SK-N-SH (cell line): ENCODE results near the gene TCF7L2. TPM values are rescaled to one million over a fixed set of nuclear protein-coding genes. Genes with fewer than 3 reads are reported as not detected.
A peak's percentile ranks its signal among the peaks of the same experiment; 100 is the strongest.

ENCODE experiments used
- CTCF ChIA-PET: fragments of 300-600, 350-600 bp; formaldehyde crosslinking; extraction: SDS; loops from one replicate; lab custom pipeline; 2021; lab: Yijun Ruan, JAX
- POLR2A ChIA-PET: fragments of 350-600 bp; sonication (Branson Sonifier 250); formaldehyde crosslinking; extraction: SDS; loops from one replicate; lab custom pipeline; 2020; ENCODE audit warnings: antibody characterized with exemption, inconsistent platforms; lab: Yijun Ruan, JAX
- DNase-seq: peaks from one replicate; pipeline ENCODE4 v3.0.0; 2012
- H2AFZ ChIP-seq: fragments of 200-600 bp; sonication (generic); 2 replicates; pipeline ENCODE4 v1.8.1; 2016; ENCODE audit warnings: antibody characterized with exemption, mild to moderate bottlenecking, low read depth
- H3F3A ChIP-seq: fragments of 200-600 bp; sonication (generic); replicated peaks from 2 replicates; pipeline ENCODE3; 2016; ENCODE audit warnings: antibody characterized with exemption, mild to moderate bottlenecking; ENCODE audit not compliant: insufficient read depth
- H3K27ac ChIP-seq, 2 experiments: fragments of 200-500 bp in 1 of 2; fragments of 200-600 bp in 1 of 2; sonication (Bioruptor generic) in 1 of 2; sonication (generic), shearing (Covaris generic) in 1 of 2; 2 replicates each; pipeline versions ENCODE4 v1.5.1 to v1.6.1; 2014 to 2016; ENCODE audit warnings: low read depth in 2 of 2, inconsistent platforms in 1 of 2, low read length in 1 of 2, mild to moderate bottlenecking in 1 of 2, mixed read lengths in 1 of 2
- H3K27me3 ChIP-seq: fragments of 200-600 bp; sonication (generic), shearing (Covaris generic); 2 replicates; pipeline ENCODE4 v1.6.1; 2016; ENCODE audit warnings: mixed run types; ENCODE audit not compliant: insufficient read depth
- H3K36me3 ChIP-seq, 2 experiments: fragments of 200-500 bp in 1 of 2; fragments of 200-600 bp in 1 of 2; sonication (Bioruptor generic) in 1 of 2; sonication (generic) in 1 of 2; replicated peaks in 1 of 2; 2 replicates each; pipeline versions ENCODE3 to v1.5.1; 2014 to 2016; ENCODE audit warnings: low read length in 1 of 2, mild to moderate bottlenecking in 1 of 2; ENCODE audit not compliant: insufficient read depth in 2 of 2, control insufficient read depth in 1 of 2
- H3K4me1 ChIP-seq, 2 experiments: fragments of 200-500 bp in 1 of 2; fragments of 200-600 bp in 1 of 2; sonication (Bioruptor generic) in 1 of 2; sonication (generic), shearing (Covaris generic) in 1 of 2; 2 replicates each; pipeline versions ENCODE4 v1.5.1 to v1.6.1; 2014 to 2016; ENCODE audit warnings: low read depth in 1 of 2, low read length in 1 of 2, mixed run types in 1 of 2; ENCODE audit not compliant: insufficient read depth in 2 of 2, control insufficient read depth in 1 of 2
- H3K4me2 ChIP-seq: fragments of 200-600 bp; sonication (generic), shearing (Covaris generic); 2 replicates; pipeline ENCODE4 v1.6.1; 2017; ENCODE audit warnings: mixed run types
- H3K4me3 ChIP-seq, 2 experiments: fragments of 200-500 bp in 1 of 2; fragments of 200-600 bp in 1 of 2; sonication (Bioruptor generic) in 1 of 2; sonication (generic), shearing (Covaris generic) in 1 of 2; 2 replicates each; pipeline versions ENCODE4 v1.5.1 to v1.8.1; 2014 to 2016; ENCODE audit warnings: low read depth in 2 of 2, inconsistent platforms in 1 of 2, low read length in 1 of 2, mild to moderate bottlenecking in 1 of 2, mixed read lengths in 1 of 2, moderate library complexity in 1 of 2
- H3K79me2 ChIP-seq: fragments of 200-600 bp; sonication (generic); 2 replicates; pipeline ENCODE4 v1.8.1; 2017; ENCODE audit warnings: mild to moderate bottlenecking; ENCODE audit not compliant: insufficient read depth
- H3K9ac ChIP-seq: fragments of 200-600 bp; sonication (generic); 2 replicates; pipeline ENCODE4 v1.6.1; 2017; ENCODE audit warnings: mixed run types
- H3K9me2 ChIP-seq: fragments of 200-600 bp; sonication (generic); 2 replicates; pipeline ENCODE4 v1.6.1; 2017; ENCODE audit warnings: mixed run types
- H3K9me3 ChIP-seq: fragments of 200-600 bp; sonication (generic); 2 replicates; pipeline ENCODE4 v1.6.1; 2017; ENCODE audit warnings: mixed run types, mild to moderate bottlenecking, moderate library complexity
- H4K20me1 ChIP-seq: fragments of 200-600 bp; sonication (generic); 2 replicates; pipeline ENCODE4 v1.6.1; 2017; ENCODE audit warnings: mild to moderate bottlenecking, mixed run types; ENCODE audit not compliant: insufficient read depth
- FOSL2 ChIP-seq: IDR thresholded peaks from 2 replicates; pipeline ENCODE4 v1.4.0; 2012; ENCODE audit warnings: low read depth, mild to moderate bottlenecking, moderate library complexity, borderline replicate concordance
- FOXM1 ChIP-seq: IDR thresholded peaks from 2 replicates; pipeline ENCODE4 v1.4.0; 2012; ENCODE audit warnings: low read depth, mild to moderate bottlenecking
- MEF2A ChIP-seq: IDR thresholded peaks from 2 replicates; pipeline ENCODE4 v1.4.0; 2012; ENCODE audit warnings: low read depth, borderline replicate concordance
- MXI1 ChIP-seq: IDR thresholded peaks from 2 replicates; pipeline ENCODE4 v1.6.1; 2012; ENCODE audit warnings: mild to moderate bottlenecking, low read depth, low read length, improper control_type of control experiment
- RAD21 ChIP-seq: IDR thresholded peaks from 2 replicates; pipeline ENCODE4 v1.6.1; 2012; ENCODE audit warnings: mild to moderate bottlenecking, low read length
- RXRA ChIP-seq: IDR thresholded peaks from 2 replicates; pipeline ENCODE4 v1.4.0; 2012; ENCODE audit warnings: low read depth, mild to moderate bottlenecking, borderline replicate concordance
- SMC3 ChIP-seq: IDR thresholded peaks from 2 replicates; pipeline ENCODE4 v1.6.1; 2012; ENCODE audit warnings: low read depth, low read length, improper control_type of control experiment
- TAF1 ChIP-seq: IDR thresholded peaks from 2 replicates; pipeline ENCODE4 v1.6.1; 2012; ENCODE audit warnings: low read depth, mild to moderate bottlenecking, low read length, moderate library complexity, borderline replicate concordance
- TCF12 ChIP-seq: IDR thresholded peaks from 2 replicates; pipeline ENCODE4 v1.4.0; 2012
- TEAD4 ChIP-seq: IDR thresholded peaks from 2 replicates; pipeline ENCODE4 v1.4.0; 2012; ENCODE audit warnings: mild to moderate bottlenecking, borderline replicate concordance; ENCODE audit not compliant: insufficient read depth
- WGBS: methylation state at CpG from one replicate; pipeline ENCODE4 v1.1.6; 2017; ENCODE audit warnings: low lambda C conversion rate; 5-methylcytosine and 5-hydroxymethylcytosine counted together
- polyA plus RNA-seq, 3 experiments: library from polyadenylated mRNA; depleted of rRNA; stranded (reverse); fragments of >200 nt; gene quantifications; 2 replicates each; pipeline ENCODE4 v1.2.3, GENCODE V29; 2012
- TF ChIP-seq, protein P1 (sequence below): IDR thresholded peaks from 2 replicates; pipeline ENCODE4 v1.4.0; 2012; ENCODE audit warnings: low read depth, borderline replicate concordance
- TF ChIP-seq, protein P2 (sequence below): IDR thresholded peaks from 2 replicates; pipeline ENCODE4; 2012

TCF7L2 gene
- polyA plus RNA-seq, 1 of the 3 experiments (the other 2 are of a cell fraction): 10.2 TPM

DNA sequence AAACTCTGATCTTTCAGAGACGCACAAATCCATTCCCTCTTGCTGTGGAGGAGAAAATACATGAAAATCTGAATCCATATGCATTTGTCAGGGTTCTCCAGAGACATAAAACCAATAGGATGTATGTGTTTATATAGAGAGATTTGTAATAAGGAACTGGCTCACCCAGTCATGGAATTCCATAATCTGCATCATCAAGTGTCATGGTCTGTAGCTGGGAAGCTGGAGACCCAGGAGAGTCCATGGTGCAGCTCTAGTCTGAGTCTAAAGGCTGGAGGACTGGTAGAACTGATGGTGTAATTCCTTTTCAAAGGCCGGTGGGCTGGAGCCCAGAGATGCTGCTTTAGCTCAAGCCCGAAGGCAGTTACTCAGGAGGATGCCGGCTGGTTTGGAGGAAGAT lies 134.0 kb downstream of the TCF7L2 start:
- ChIA-PET CTCF (interaction anchor here (0.7 kb wide), 1 partner anchor 42 kb away, joined by 3 read pairs; no protein-coding TSS in a partner anchor), POLR2A (no interaction called here)
- DNase-seq: no peak
- H3K36me3 ChIP-seq: no peaks in the 10 kb centered on the region
- H3K9ac ChIP-seq: no peak overlapping the region
- no peak overlapping the region for H3K27ac ChIP-seq
- H3K27me3 ChIP-seq: no peaks in the 10 kb centered on the region
- H3K4me2 ChIP-seq: no peak overlapping the region
- H3K9me3 ChIP-seq: no peaks in the 10 kb centered on the region
- 92% methylated on average over 2 of the region's 4 CpGs for WGBS
- H3K79me2 ChIP-seq: peaks cover 32% of the 10 kb centered on the region; the same call in 1 of the 2 replicates
- no peak overlapping the region for H3K4me3 ChIP-seq
- peaks cover 0 to 15% of the 10 kb centered on the region in 2 experiments; a peak in 2 of 4 replicates for H3K4me1 ChIP-seq
- no peak for TF ChIP-seq FOSL2
- TF ChIP-seq TAF1: no peak
- TF ChIP-seq TCF12: no peak
- TF ChIP-seq, protein P1, sequence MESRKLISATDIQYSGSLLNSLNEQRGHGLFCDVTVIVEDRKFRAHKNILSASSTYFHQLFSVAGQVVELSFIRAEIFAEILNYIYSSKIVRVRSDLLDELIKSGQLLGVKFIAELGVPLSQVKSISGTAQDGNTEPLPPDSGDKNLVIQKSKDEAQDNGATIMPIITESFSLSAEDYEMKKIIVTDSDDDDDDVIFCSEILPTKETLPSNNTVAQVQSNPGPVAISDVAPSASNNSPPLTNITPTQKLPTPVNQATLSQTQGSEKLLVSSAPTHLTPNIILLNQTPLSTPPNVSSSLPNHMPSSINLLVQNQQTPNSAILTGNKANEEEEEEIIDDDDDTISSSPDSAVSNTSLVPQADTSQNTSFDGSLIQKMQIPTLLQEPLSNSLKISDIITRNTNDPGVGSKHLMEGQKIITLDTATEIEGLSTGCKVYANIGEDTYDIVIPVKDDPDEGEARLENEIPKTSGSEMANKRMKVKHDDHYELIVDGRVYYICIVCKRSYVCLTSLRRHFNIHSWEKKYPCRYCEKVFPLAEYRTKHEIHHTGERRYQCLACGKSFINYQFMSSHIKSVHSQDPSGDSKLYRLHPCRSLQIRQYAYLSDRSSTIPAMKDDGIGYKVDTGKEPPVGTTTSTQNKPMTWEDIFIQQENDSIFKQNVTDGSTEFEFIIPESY: no peak
- no peak for TF ChIP-seq MXI1
- TF ChIP-seq, protein P2, sequence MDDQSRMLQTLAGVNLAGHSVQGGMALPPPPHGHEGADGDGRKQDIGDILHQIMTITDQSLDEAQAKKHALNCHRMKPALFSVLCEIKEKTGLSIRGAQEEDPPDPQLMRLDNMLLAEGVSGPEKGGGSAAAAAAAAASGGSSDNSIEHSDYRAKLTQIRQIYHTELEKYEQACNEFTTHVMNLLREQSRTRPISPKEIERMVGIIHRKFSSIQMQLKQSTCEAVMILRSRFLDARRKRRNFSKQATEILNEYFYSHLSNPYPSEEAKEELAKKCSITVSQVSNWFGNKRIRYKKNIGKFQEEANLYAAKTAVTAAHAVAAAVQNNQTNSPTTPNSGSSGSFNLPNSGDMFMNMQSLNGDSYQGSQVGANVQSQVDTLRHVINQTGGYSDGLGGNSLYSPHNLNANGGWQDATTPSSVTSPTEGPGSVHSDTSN: no peak
- TF ChIP-seq, all 33 proteins: peak for 0
- no peaks in the 10 kb centered on the region for H3K9me2 ChIP-seq
- peaks cover 17% of the 10 kb centered on the region for H3F3A ChIP-seq
- H2AFZ ChIP-seq: no peak overlapping the region
- H4K20me1 ChIP-seq: no peaks in the 10 kb centered on the region

- 96% methylated on average over 4 of the region's 4 CpGs for WGBS
- CTCF ChIA-PET: no interaction called here
These were observed 135.7 kb downstream of the TCF7L2 start for GRCh38 chr10:113085776-113086175.

More at GRCh38 chr10:113085776-113086175, 135.7 kb downstream of the TCF7L2 start:
- Histone ChIP-seq H3K4me3 (no peak overlapping the region), H3K36me3 (no peaks in the 10 kb centered on the region), H3K27ac (peak overlapping the region in 1 of 2 experiments; percentile 92; a peak in 1 of 4 replicates), H3K9ac (no peak overlapping the region), H3K9me2 (no peaks in the 10 kb centered on the region), H4K20me1 (no peaks in the 10 kb centered on the region), H2AFZ (no peak overlapping the region), H3K4me1 (peaks cover 0 to 15% of the 10 kb centered on the region in 2 experiments; a peak in 2 of 4 replicates), H3K27me3 (no peaks in the 10 kb centered on the region), H3K79me2 (peaks cover 32% of the 10 kb centered on the region; the same call in 1 of the 2 replicates), H3K4me2 (no peak overlapping the region), H3K9me3 (no peaks in the 10 kb centered on the region), H3F3A (peaks cover 17% of the 10 kb centered on the region)
- TF ChIP-seq RAD21 (no peak), TEAD4 (no peak), RXRA (no peak), FOXM1 (no peak), SMC3 (no peak), MEF2A (no peak)
- no peak for DNase-seq
- POLR2A ChIA-PET: no interaction called here
